Measurements from ENCODE around the gene CKS2.

Gene CKS2

GRCh38 chr9:89363311-89363670 lies 52.3 kb downstream of the CKS2 start:
- in situ Hi-C loops (cut with MboI; ENCODE audit: low sequenced_read_pairs, unreplicated experiment) = no loop called here
- no peak for TF ChIP-seq CTCF (IDR thresholded peaks at IDR 0.05; ENCODE audit: borderline replicate concordance, control extremely low read depth, extremely low read depth, insufficient read depth, missing control alignments)
- DNase-seq (ENCODE audit: low spot score) = no peak

GRCh38 chr9:89363921-89364665 lies 53.1 kb downstream of the CKS2 start:
- in situ Hi-C loops (cut with MboI; ENCODE audit: low sequenced_read_pairs, unreplicated experiment) = no loop called here
- no peak for TF ChIP-seq CTCF (IDR thresholded peaks at IDR 0.05; ENCODE audit: borderline replicate concordance, control extremely low read depth, extremely low read depth, insufficient read depth, missing control alignments)
- DNase-seq (ENCODE audit: low spot score) = no peak

- TF ChIP-seq CTCF (IDR thresholded peaks at IDR 0.05; ENCODE audit: borderline replicate concordance, control extremely low read depth, extremely low read depth, insufficient read depth, missing control alignments) = no peak
- in situ Hi-C loops (cut with MboI; ENCODE audit: low sequenced_read_pairs, unreplicated experiment) = no loop called here
- DNase-seq (ENCODE audit: low spot score) = no peak
Observed at GRCh38 chr9:89364666-89365531, 53.9 kb downstream of the CKS2 start.

- in situ Hi-C loops (cut with MboI; ENCODE audit: low sequenced_read_pairs, unreplicated experiment) = no loop called here
- DNase-seq (ENCODE audit: low spot score) = no peak
- no peak for TF ChIP-seq CTCF (IDR thresholded peaks at IDR 0.05; ENCODE audit: borderline replicate concordance, control extremely low read depth, extremely low read depth, insufficient read depth, missing control alignments)
Observed at GRCh38 chr9:89365532-89365912, 54.5 kb downstream of the CKS2 start.
